Measurements from ENCODE around the gene SCNN1A. TPM values are rescaled to one million over a fixed set of nuclear protein-coding genes. Genes with fewer than 3 reads are reported as not detected.

The SCNN1A gene
- total RNA-seq, 1 experiment from 2014 or later, result 17.1 TPM

DNA sequence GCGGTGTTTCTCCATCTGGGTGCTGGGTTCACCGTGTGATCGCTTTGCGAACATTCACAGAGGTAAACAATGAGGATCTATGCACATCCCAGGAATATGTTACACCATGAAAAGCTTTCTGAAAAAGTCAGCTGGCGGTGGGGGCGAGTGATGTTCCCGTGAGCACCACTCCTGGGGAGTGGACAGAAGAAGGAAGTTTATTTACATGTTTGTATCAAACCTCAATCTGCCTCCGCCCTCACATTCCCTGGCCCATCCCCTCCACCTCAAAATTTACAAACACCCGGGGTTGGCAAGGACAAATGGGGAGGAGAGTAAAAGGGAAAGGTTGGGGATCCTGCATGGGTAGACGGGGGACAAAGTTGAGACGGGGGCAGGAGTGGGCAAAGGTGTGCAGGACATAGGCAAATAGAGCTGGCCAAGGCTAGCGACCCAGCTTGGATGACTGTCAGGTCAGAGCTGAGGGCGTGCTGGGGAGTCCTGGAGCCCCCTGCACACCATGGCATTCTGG is 40.4 kb downstream of the SCNN1A start:
- CTCF ChIA-PET, result interaction anchor here (0.7 kb wide), 1 partner anchor 197 kb away, joined by 5 read pairs; no protein-coding TSS in a partner anchor
- Histone ChIP-seq H3K36me3 (ENCODE audit: control insufficient read depth, insufficient read depth, low read length) (peaks cover 9% of the 10 kb centered on the region), H3K27ac (ENCODE audit: low read length) (peak overlapping the region; percentile 99), H3K9me3 (ENCODE audit: control insufficient read depth, insufficient read depth, low read depth, low read length) (no peaks in the 10 kb centered on the region), H3K4me3 (ENCODE audit: low read depth in 2 of 2, low read length in 2 of 2) (peak overlapping the region in 1 of 2 experiments; percentile 71; a peak in 2 of 4 replicates), H3K4me1 (ENCODE audit: control insufficient read depth, insufficient read depth, low read length) (peaks cover 63% of the 10 kb centered on the region), H3K27me3 (ENCODE audit: control insufficient read depth, insufficient read depth, low read length) (no peaks in the 10 kb centered on the region)
- in situ Hi-C loops (cut with HindIII; ENCODE audit: low pct_unique_long_range_greater_than_20kb, low sequenced_read_pairs), result no loop called here
- intact Hi-C loops (cut with micrococcal nuclease; ENCODE audit: unreplicated experiment), result loop anchor here (5.0 kb wide), 1 partner anchor 37 kb away; no protein-coding TSS in a partner anchor
- POLR2A ChIA-PET, result interaction anchor here (0.6 kb wide), 1 partner anchor 71 kb away, joined by 3 read pairs; no protein-coding TSS in a partner anchor
- TF ChIP-seq POLR2AphosphoS5 (IDR thresholded peaks at IDR 0.05; ENCODE audit: low read depth, low read length), result no peak
- TF ChIP-seq CTCF (IDR thresholded peaks at IDR 0.05), result no peak
- no peak for DNase-seq (ENCODE audit: low read depth, low spot score)
- no peak for ATAC-seq
- no TSS peak for BruUV-seq (replicated peaks)

- peak overlapping the region; percentile 99 for H3K27ac ChIP-seq (ENCODE audit: low read length)
- TF ChIP-seq CTCF (IDR thresholded peaks at IDR 0.05) (no peak), TCF7L2 (IDR thresholded peaks at IDR 0.05; ENCODE audit: low read depth, low read length) (no peak), SIN3A (IDR thresholded peaks at IDR 0.05; ENCODE audit: borderline replicate concordance, insufficient read depth, low read depth, low read length) (no peak), POLR2AphosphoS5 (IDR thresholded peaks at IDR 0.05; ENCODE audit: low read depth, low read length) (no peak)
- TF ChIP-seq, protein P1, sequence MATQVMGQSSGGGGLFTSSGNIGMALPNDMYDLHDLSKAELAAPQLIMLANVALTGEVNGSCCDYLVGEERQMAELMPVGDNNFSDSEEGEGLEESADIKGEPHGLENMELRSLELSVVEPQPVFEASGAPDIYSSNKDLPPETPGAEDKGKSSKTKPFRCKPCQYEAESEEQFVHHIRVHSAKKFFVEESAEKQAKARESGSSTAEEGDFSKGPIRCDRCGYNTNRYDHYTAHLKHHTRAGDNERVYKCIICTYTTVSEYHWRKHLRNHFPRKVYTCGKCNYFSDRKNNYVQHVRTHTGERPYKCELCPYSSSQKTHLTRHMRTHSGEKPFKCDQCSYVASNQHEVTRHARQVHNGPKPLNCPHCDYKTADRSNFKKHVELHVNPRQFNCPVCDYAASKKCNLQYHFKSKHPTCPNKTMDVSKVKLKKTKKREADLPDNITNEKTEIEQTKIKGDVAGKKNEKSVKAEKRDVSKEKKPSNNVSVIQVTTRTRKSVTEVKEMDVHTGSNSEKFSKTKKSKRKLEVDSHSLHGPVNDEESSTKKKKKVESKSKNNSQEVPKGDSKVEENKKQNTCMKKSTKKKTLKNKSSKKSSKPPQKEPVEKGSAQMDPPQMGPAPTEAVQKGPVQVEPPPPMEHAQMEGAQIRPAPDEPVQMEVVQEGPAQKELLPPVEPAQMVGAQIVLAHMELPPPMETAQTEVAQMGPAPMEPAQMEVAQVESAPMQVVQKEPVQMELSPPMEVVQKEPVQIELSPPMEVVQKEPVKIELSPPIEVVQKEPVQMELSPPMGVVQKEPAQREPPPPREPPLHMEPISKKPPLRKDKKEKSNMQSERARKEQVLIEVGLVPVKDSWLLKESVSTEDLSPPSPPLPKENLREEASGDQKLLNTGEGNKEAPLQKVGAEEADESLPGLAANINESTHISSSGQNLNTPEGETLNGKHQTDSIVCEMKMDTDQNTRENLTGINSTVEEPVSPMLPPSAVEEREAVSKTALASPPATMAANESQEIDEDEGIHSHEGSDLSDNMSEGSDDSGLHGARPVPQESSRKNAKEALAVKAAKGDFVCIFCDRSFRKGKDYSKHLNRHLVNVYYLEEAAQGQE (IDR thresholded peaks at IDR 0.05; ENCODE audit: insufficient read depth in 1 of 2, low read depth in 2 of 2, low read length in 1 of 2), result no peak
- intact Hi-C loops (cut with micrococcal nuclease; ENCODE audit: unreplicated experiment) (no loop called here), in situ Hi-C loops (cut with HindIII; ENCODE audit: low pct_unique_long_range_greater_than_20kb, low sequenced_read_pairs) (no loop called here)
- no peak for DNase-seq (ENCODE audit: low read depth, low spot score)
- ATAC-seq, result no peak
- POLR2A ChIA-PET, result interaction anchor here (0.5 to 0.6 kb wide), 4 partner anchors 37 to 200 kb away, joined by 3 to 4 read pairs (median 3); partner anchors contain the start of gene GAPDH
- peaks cover 57% of the 10 kb centered on the region for H3K4me1 ChIP-seq (ENCODE audit: control insufficient read depth, insufficient read depth, low read length)
- H3K4me3 ChIP-seq (ENCODE audit: low read depth in 2 of 2, low read length in 2 of 2), result no peak overlapping the region
- H3K9me3 ChIP-seq (ENCODE audit: control insufficient read depth, insufficient read depth, low read depth, low read length), result no peaks in the 10 kb centered on the region
- CTCF ChIA-PET, result no interaction called here
- H3K27me3 ChIP-seq (ENCODE audit: control insufficient read depth, insufficient read depth, low read length), result no peaks in the 10 kb centered on the region
- no TSS peak for BruUV-seq (replicated peaks)
- H3K36me3 ChIP-seq (ENCODE audit: control insufficient read depth, insufficient read depth, low read length), result peaks cover 9% of the 10 kb centered on the region
Observed at GRCh38 chr12:6334359-6334758, 41.0 kb downstream of the SCNN1A start.
